ENCODE data around the gene TNP2.

DNA sequence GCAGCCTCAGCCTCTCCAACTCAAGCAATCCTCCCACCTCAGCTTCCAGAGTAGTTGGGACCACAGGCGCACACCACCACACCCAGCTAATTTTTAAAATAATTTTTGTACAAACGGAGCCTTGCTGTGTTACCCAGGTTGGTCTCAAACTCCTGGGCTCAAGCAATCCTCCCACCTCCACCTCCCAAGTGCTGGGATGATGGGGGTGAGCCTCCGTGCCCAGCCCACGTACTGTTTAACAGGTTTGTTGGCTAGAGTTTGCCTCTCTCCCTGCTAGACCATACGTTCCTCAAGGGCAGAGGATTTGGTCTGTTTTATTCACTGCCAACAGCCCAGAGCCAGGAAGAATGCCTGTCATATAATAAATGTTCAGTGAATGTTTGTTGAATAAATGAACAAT, 39.7 kb downstream of the TNP2 start:
- TF ChIP-seq, protein P1, sequence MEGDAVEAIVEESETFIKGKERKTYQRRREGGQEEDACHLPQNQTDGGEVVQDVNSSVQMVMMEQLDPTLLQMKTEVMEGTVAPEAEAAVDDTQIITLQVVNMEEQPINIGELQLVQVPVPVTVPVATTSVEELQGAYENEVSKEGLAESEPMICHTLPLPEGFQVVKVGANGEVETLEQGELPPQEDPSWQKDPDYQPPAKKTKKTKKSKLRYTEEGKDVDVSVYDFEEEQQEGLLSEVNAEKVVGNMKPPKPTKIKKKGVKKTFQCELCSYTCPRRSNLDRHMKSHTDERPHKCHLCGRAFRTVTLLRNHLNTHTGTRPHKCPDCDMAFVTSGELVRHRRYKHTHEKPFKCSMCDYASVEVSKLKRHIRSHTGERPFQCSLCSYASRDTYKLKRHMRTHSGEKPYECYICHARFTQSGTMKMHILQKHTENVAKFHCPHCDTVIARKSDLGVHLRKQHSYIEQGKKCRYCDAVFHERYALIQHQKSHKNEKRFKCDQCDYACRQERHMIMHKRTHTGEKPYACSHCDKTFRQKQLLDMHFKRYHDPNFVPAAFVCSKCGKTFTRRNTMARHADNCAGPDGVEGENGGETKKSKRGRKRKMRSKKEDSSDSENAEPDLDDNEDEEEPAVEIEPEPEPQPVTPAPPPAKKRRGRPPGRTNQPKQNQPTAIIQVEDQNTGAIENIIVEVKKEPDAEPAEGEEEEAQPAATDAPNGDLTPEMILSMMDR (conservative IDR thresholded peaks at IDR 0.05), result no peak
- no peak for TF ChIP-seq ZFX (IDR thresholded peaks at IDR 0.05)
